Vagina (tissue), 2 donors: Measurements from ENCODE around the gene CCSER2.

Source experiments
- CTCF ChIP-seq, 3 experiments: fragments of 450-650 bp in 2 of 3; fragments of 200-600 bp in 1 of 3; sonication (generic) in 1 of 3; IDR thresholded peaks; one replicate each; pipeline ENCODE4 v1.5.1; 2017 to 2019; ENCODE audit warnings: antibody characterized with exemption in 3 of 3, mild to moderate bottlenecking in 2 of 3, moderate library complexity in 2 of 3
- POLR2A ChIP-seq, 2 donors: fragments of 450-650 bp; IDR thresholded peaks; one replicate each; pipeline ENCODE4 v1.6.1; 2017; ENCODE audit warnings: antibody characterized with exemption in 2 of 2, mild to moderate bottlenecking in 2 of 2, moderate library complexity in 2 of 2
- POLR2AphosphoS5 ChIP-seq, 2 donors: sonication (generic); formaldehyde crosslinking; IDR thresholded peaks; one replicate each; pipeline ENCODE4 v1.9.0; 2017; ENCODE audit warnings: antibody characterized with exemption in 2 of 2, mild to moderate bottlenecking in 2 of 2, low read depth in 1 of 2; ENCODE audit not compliant: insufficient read depth in 1 of 2

GRCh38 chr10:84542522-84543490, 214.4 kb downstream of the CCSER2 start:
- no peak for TF ChIP-seq CTCF (IDR thresholded peaks at IDR 0.05)
- no peak for TF ChIP-seq POLR2AphosphoS5 (IDR thresholded peaks at IDR 0.05; ENCODE audit: insufficient read depth in 1 of 2, low read depth in 1 of 2)
- no peak for TF ChIP-seq POLR2A (IDR thresholded peaks at IDR 0.05)
